GM23338 (cell line): Measurements from ENCODE around the gene SEMA5A. TPM values are rescaled to one million over a fixed set of nuclear protein-coding genes. Genes with fewer than 3 reads are reported as not detected.
A peak's percentile ranks its signal among the peaks of the same experiment; 100 is the strongest.

Source experiments
- ATAC-seq: fragments of 200-7000 bp; cut with Tn5 transposase; 3 replicates; pipeline ENCODE4 v1.9.1; 2020
- DNase-seq: peaks from one replicate; pipeline ENCODE4 v3.0.0-alpha.2; 2015; ENCODE audit warnings: low spot score
- H2AFZ ChIP-seq: fragments of 200-600 bp; sonication (generic); 2 replicates; pipeline ENCODE4 v1.8.0; 2016; ENCODE audit warnings: antibody characterized with exemption, mild to moderate bottlenecking, moderate library complexity
- H3F3A ChIP-seq: fragments of 200-600 bp; sonication (generic); replicated peaks from 2 replicates; pipeline ENCODE4 v1.8.0; 2017; ENCODE audit warnings: antibody characterized with exemption, mixed run types, low read depth
- H3K27ac ChIP-seq: fragments of 200-600 bp; sonication (generic); 2 replicates; pipeline ENCODE4 v1.6.1; 2016; ENCODE audit warnings: low read depth
- H3K27me3 ChIP-seq: fragments of 200-600 bp; sonication (generic); 2 replicates; pipeline ENCODE4 v1.8.0; 2016; ENCODE audit warnings: mild to moderate bottlenecking, mixed run types, moderate library complexity; ENCODE audit not compliant: insufficient read depth
- H3K36me3 ChIP-seq: fragments of 200-600 bp; sonication (generic); 2 replicates; pipeline ENCODE4 v1.8.0; 2016; ENCODE audit warnings: mild to moderate bottlenecking; ENCODE audit not compliant: insufficient read depth
- H3K4me1 ChIP-seq: fragments of 200-600 bp; sonication (generic); 2 replicates; pipeline ENCODE4 v1.8.0; 2016; ENCODE audit warnings: mild to moderate bottlenecking, moderate library complexity; ENCODE audit not compliant: insufficient read depth
- H3K4me2 ChIP-seq: fragments of 200-600 bp; sonication (generic); 2 replicates; pipeline ENCODE4 v1.7.1; 2017; ENCODE audit warnings: mixed run types
- H3K4me3 ChIP-seq: fragments of 200-600 bp; sonication (generic); 2 replicates; pipeline ENCODE4 v1.6.1; 2016; ENCODE audit warnings: mixed run types
- H3K79me2 ChIP-seq: fragments of 200-600 bp; sonication (generic); replicated peaks from 2 replicates; pipeline ENCODE4 v1.8.0; 2017; ENCODE audit warnings: mild to moderate bottlenecking; ENCODE audit not compliant: insufficient read depth
- H3K9me2 ChIP-seq: fragments of 200-600 bp; sonication (generic); 2 replicates; pipeline ENCODE4 v1.8.0; 2017; ENCODE audit not compliant: insufficient read depth
- H4K20me1 ChIP-seq: fragments of 200-600 bp; sonication (generic); replicated peaks from 2 replicates; pipeline ENCODE4 v1.8.0; 2017; ENCODE audit warnings: mild to moderate bottlenecking; ENCODE audit not compliant: insufficient read depth
- H3K27ac Mint-ChIP-seq: 2 replicates; pipeline ENCODE4 v1.8.0; 2020; ENCODE audit warnings: inconsistent platforms, mild to moderate bottlenecking, moderate library complexity, mixed read lengths
- H3K27me3 Mint-ChIP-seq: 3 replicates; pipeline ENCODE4 v1.8.0; 2022; ENCODE audit warnings: low read depth, mild to moderate bottlenecking, moderate library complexity, mixed read lengths, inconsistent platforms; ENCODE audit not compliant: insufficient read depth, poor library complexity
- H3K36me3 Mint-ChIP-seq: 3 replicates; pipeline ENCODE4 v1.8.0; 2021; ENCODE audit warnings: low read depth, mild to moderate bottlenecking, inconsistent platforms, moderate library complexity, mixed read lengths
- H3K4me1 Mint-ChIP-seq: 3 replicates; pipeline ENCODE4 v1.8.0; 2020; ENCODE audit warnings: mild to moderate bottlenecking, inconsistent platforms, mixed read lengths
- H3K4me3 Mint-ChIP-seq: 3 replicates; pipeline ENCODE4 v1.8.0; 2021; ENCODE audit warnings: moderate library complexity, mild to moderate bottlenecking, inconsistent platforms, mixed read lengths
- H3K9me3 Mint-ChIP-seq: 3 replicates; pipeline ENCODE4 v1.8.0; 2020; ENCODE audit warnings: moderate library complexity, mild to moderate bottlenecking, inconsistent platforms, mixed read lengths
- EZH2 ChIP-seq: fragments of 200-600 bp; sonication (generic); IDR thresholded peaks from one replicate; pipeline ENCODE4 v1.8.0; 2017; ENCODE audit warnings: antibody characterized with exemption, mild to moderate bottlenecking, low read depth; ENCODE audit not compliant: unreplicated experiment
- JUNB ChIP-seq: IDR thresholded peaks from one replicate; pipeline ENCODE4 v1.6.1; 2016; ENCODE audit warnings: antibody characterized with exemption; ENCODE audit not compliant: unreplicated experiment
- NANOG ChIP-seq: IDR thresholded peaks from 2 replicates; pipeline ENCODE4 v1.6.1; 2016; ENCODE audit warnings: antibody characterized with exemption, borderline replicate concordance
- POLR2AphosphoS5 ChIP-seq: IDR thresholded peaks from 2 replicates; pipeline ENCODE4 v1.6.1; 2016; ENCODE audit warnings: antibody characterized with exemption, low read depth
- STAT1 ChIP-seq: IDR thresholded peaks from one replicate; pipeline ENCODE4 v1.6.1; 2016; ENCODE audit warnings: antibody characterized with exemption; ENCODE audit not compliant: unreplicated experiment
- ZNF114 ChIP-seq: fragments of 250-450 bp; sonication (Bioruptor Pico); IDR thresholded peaks from 2 replicates; pipeline ENCODE4 v1.5.0; 2020; ENCODE audit warnings: mild to moderate bottlenecking, moderate library complexity
- polyA plus RNA-seq: library from polyadenylated mRNA; unstranded; fragments of >200 nt; fragmentation: Nextera tagmentation; extraction: Ambion mirVana; gene quantifications from 2 replicates; pipeline ENCODE4 v1.2.1, GENCODE V29; 2016
- total RNA-seq: library from RNA; depleted of rRNA; stranded (reverse); fragments of >200 nt; shearing (Covaris generic); gene quantifications from 2 replicates; pipeline ENCODE4 v1.2.3, GENCODE V29; 2014
- TF ChIP-seq, protein P1 (sequence below), 2 experiments: fragments of 200-600 bp in 1 of 2; sonication (generic) in 1 of 2; conservative IDR thresholded peaks; 2 replicates each; pipeline versions ENCODE4 v1.5.1 to v1.6.1; 2016 to 2017; ENCODE audit warnings: antibody characterized with exemption in 2 of 2, low read depth in 2 of 2, mild to moderate bottlenecking in 2 of 2, moderate library complexity in 1 of 2
- TF ChIP-seq, protein P2 (sequence below): fragments of 250-450 bp; sonication (Bioruptor Pico); IDR thresholded peaks from 2 replicates; pipeline ENCODE4 v1.5.0; 2020; ENCODE audit warnings: mild to moderate bottlenecking, moderate library complexity
- TF ChIP-seq, protein P3 (sequence below): IDR thresholded peaks from 2 replicates; pipeline ENCODE4 v1.6.1; 2016; ENCODE audit warnings: antibody characterized with exemption

Gene SEMA5A
- total and polyA plus RNA-seq, 2 experiments from 2014 or later: 2.1 to 8.1 TPM

DNA sequence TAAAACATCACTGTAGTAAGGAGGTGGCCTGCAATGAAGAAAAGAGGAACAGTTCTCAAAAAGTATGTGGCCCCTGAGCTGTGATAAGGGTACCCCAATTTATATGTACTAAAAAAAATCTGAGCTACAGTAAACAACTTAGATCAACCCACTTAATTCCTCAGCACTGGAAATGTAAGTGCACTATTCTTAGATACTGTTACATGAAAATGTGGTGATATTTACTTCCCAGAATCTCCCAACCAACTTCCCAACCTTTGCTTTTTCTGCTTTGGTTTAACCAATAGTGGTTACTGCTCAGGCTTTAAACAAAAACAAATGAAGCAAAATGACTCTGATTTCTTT lies 114.8 kb downstream of the SEMA5A start:
- Histone ChIP-seq H3K4me3 (no peak overlapping the region), H3K4me1 (no peaks in the 10 kb centered on the region), H3K27me3 (no peaks in the 10 kb centered on the region), H3K4me2 (no peak overlapping the region), H3K27ac (peak overlapping the region; percentile 23; the same call in 1 of the 2 replicates), H3K9me2 (peaks cover 7% of the 10 kb centered on the region; the same call in 1 of the 2 replicates), H4K20me1 (no peaks in the 10 kb centered on the region), H3F3A (no peaks in the 10 kb centered on the region), H3K36me3 (no peaks in the 10 kb centered on the region), H3K79me2 (no peaks in the 10 kb centered on the region), H2AFZ (no peak overlapping the region)
- DNase-seq: no peak
- TF ChIP-seq, protein P1, sequence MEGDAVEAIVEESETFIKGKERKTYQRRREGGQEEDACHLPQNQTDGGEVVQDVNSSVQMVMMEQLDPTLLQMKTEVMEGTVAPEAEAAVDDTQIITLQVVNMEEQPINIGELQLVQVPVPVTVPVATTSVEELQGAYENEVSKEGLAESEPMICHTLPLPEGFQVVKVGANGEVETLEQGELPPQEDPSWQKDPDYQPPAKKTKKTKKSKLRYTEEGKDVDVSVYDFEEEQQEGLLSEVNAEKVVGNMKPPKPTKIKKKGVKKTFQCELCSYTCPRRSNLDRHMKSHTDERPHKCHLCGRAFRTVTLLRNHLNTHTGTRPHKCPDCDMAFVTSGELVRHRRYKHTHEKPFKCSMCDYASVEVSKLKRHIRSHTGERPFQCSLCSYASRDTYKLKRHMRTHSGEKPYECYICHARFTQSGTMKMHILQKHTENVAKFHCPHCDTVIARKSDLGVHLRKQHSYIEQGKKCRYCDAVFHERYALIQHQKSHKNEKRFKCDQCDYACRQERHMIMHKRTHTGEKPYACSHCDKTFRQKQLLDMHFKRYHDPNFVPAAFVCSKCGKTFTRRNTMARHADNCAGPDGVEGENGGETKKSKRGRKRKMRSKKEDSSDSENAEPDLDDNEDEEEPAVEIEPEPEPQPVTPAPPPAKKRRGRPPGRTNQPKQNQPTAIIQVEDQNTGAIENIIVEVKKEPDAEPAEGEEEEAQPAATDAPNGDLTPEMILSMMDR (conservative IDR thresholded peaks at IDR 0.05; ENCODE audit: low read depth in 2 of 2): no peak
- TF ChIP-seq STAT1 (no peak), NANOG (no peak), ZNF114 (CRISPR knock-in tag) (no peak), JUNB (no peak), POLR2AphosphoS5 (no peak), EZH2 (no peak)
- TF ChIP-seq, protein P2, sequence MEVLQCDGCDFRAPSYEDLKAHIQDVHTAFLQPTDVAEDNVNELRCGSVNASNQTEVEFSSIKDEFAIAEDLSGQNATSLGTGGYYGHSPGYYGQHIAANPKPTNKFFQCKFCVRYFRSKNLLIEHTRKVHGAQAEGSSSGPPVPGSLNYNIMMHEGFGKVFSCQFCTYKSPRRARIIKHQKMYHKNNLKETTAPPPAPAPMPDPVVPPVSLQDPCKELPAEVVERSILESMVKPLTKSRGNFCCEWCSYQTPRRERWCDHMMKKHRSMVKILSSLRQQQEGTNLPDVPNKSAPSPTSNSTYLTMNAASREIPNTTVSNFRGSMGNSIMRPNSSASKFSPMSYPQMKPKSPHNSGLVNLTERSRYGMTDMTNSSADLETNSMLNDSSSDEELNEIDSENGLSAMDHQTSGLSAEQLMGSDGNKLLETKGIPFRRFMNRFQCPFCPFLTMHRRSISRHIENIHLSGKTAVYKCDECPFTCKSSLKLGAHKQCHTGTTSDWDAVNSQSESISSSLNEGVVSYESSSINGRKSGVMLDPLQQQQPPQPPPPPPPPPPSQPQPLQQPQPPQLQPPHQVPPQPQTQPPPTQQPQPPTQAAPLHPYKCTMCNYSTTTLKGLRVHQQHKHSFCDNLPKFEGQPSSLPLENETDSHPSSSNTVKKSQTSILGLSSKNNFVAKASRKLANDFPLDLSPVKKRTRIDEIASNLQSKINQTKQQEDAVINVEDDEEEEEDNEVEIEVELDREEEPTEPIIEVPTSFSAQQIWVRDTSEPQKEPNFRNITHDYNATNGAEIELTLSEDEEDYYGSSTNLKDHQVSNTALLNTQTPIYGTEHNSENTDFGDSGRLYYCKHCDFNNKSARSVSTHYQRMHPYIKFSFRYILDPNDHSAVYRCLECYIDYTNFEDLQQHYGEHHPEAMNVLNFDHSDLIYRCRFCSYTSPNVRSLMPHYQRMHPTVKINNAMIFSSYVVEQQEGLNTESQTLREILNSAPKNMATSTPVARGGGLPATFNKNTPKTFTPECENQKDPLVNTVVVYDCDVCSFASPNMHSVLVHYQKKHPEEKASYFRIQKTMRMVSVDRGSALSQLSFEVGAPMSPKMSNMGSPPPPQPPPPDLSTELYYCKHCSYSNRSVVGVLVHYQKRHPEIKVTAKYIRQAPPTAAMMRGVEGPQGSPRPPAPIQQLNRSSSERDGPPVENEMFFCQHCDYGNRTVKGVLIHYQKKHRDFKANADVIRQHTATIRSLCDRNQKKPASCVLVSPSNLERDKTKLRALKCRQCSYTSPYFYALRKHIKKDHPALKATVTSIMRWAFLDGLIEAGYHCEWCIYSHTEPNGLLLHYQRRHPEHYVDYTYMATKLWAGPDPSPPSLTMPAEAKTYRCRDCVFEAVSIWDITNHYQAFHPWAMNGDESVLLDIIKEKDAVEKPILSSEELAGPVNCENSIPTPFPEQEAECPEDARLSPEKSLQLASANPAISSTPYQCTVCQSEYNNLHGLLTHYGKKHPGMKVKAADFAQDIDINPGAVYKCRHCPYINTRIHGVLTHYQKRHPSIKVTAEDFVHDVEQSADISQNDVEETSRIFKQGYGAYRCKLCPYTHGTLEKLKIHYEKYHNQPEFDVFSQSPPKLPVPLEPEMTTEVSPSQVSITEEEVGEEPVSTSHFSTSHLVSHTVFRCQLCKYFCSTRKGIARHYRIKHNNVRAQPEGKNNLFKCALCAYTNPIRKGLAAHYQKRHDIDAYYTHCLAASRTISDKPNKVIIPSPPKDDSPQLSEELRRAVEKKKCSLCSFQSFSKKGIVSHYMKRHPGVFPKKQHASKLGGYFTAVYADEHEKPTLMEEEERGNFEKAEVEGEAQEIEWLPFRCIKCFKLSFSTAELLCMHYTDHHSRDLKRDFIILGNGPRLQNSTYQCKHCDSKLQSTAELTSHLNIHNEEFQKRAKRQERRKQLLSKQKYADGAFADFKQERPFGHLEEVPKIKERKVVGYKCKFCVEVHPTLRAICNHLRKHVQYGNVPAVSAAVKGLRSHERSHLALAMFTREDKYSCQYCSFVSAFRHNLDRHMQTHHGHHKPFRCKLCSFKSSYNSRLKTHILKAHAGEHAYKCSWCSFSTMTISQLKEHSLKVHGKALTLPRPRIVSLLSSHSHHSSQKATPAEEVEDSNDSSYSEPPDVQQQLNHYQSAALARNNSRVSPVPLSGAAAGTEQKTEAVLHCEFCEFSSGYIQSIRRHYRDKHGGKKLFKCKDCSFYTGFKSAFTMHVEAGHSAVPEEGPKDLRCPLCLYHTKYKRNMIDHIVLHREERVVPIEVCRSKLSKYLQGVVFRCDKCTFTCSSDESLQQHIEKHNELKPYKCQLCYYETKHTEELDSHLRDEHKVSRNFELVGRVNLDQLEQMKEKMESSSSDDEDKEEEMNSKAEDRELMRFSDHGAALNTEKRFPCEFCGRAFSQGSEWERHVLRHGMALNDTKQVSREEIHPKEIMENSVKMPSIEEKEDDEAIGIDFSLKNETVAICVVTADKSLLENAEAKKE (CRISPR knock-in tag): no peak
- TF ChIP-seq, protein P3, sequence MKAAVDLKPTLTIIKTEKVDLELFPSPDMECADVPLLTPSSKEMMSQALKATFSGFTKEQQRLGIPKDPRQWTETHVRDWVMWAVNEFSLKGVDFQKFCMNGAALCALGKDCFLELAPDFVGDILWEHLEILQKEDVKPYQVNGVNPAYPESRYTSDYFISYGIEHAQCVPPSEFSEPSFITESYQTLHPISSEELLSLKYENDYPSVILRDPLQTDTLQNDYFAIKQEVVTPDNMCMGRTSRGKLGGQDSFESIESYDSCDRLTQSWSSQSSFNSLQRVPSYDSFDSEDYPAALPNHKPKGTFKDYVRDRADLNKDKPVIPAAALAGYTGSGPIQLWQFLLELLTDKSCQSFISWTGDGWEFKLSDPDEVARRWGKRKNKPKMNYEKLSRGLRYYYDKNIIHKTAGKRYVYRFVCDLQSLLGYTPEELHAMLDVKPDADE: no peak
- H3K27me3 Mint-ChIP-seq: peaks cover 3% of the 10 kb centered on the region
- no peaks in the 10 kb centered on the region for H3K9me3 Mint-ChIP-seq
- H3K36me3 Mint-ChIP-seq: no peaks in the 10 kb centered on the region
- no peak overlapping the region for H3K27ac Mint-ChIP-seq
- H3K4me1 Mint-ChIP-seq: peaks cover 13% of the 10 kb centered on the region
- ATAC-seq: no peak
- H3K4me3 Mint-ChIP-seq: no peak overlapping the region
